GM18867 (cell line): Measurements from ENCODE around the gene DTX4.
"Not testable (repeated sequence)": the region's sequence is repeated elsewhere in the genome, so short reads cannot be mapped to it uniquely, and the experiment has no call there.

Source experiments
- ATAC-seq: cut with Tn5 transposase; IDR thresholded peaks from one replicate; pipeline ENCODE4 v1.9.1; 2021; ENCODE audit warnings: mild to moderate bottlenecking, moderate library complexity; ENCODE audit not compliant: unreplicated experiment

DTX4 gene

GRCh38 chr11:59171508-59172322, at the start of gene DTX4:
DTX4 (plus strand) TSS chr11:59172132; CDS start chr11:59172596, 464 bp downstream.
- peak; percentile 81 for ATAC-seq

GRCh38 chr11:59135648-59136461, 36.1 kb upstream of the DTX4 start:
- ATAC-seq = peak; percentile 96

DNA sequence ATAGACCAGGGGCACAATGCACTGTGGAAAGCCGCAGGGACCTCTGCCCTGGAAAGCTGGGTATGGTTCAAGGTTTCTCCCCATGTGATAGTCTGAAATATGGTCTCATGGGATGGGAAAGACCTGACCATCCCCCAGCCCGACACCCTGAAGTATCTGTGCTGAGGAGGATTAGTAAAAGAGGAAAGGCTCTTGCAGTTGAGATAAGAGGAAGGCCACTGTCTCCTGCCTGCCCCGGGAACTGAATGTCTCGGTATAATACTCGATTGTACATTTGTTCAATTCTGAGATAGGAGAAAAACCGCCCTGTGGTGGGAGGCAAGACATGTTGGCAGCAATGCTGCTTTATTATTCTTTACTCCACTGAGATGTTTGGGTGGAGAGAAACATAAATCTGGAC, 35.4 kb upstream of the DTX4 start:
- ATAC-seq = not testable (repeated sequence)

DNA sequence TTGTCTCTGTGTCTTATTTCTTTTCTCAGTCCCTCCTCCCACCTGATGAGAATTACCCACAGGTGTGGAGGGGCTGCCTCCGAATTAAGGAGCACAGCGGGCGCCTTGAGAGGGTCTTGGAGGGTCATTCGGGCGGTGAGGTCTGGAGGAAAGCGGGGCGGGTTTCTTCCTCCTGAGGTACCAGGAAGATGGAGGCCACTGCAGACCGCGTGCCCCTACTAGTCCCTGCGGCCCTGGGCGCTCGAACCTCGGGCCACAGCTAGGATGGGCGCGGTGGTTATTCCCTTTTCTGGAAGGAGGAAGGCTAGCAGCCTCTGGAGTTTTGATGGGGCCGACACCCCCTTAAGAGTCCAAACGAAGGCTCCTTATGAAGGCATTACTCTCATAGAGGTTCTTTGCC, 34.7 kb upstream of the DTX4 start:
- no peak for ATAC-seq

DNA sequence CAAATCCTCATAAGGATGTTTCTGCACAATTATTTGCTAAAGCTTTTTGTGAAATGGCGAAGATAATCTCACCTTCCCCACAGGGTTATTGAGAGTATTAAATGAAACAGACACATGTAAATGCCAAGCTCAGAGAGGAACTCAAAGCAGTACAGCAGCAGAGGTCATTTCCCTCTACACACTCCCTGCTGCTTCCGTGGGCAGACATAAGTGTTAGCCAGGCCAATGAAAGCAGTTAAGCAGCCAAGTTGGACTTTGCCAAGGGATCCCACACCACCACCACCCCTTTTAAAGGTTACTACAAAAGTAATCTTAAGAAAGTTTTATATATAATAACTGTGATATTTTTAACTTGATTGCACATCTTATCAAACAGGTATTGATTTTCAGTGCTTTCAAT, 33.3 kb upstream of the DTX4 start:
- ATAC-seq = no peak

GRCh38 chr11:59141191-59141590, 30.7 kb upstream of the DTX4 start:
- no peak for ATAC-seq

DNA sequence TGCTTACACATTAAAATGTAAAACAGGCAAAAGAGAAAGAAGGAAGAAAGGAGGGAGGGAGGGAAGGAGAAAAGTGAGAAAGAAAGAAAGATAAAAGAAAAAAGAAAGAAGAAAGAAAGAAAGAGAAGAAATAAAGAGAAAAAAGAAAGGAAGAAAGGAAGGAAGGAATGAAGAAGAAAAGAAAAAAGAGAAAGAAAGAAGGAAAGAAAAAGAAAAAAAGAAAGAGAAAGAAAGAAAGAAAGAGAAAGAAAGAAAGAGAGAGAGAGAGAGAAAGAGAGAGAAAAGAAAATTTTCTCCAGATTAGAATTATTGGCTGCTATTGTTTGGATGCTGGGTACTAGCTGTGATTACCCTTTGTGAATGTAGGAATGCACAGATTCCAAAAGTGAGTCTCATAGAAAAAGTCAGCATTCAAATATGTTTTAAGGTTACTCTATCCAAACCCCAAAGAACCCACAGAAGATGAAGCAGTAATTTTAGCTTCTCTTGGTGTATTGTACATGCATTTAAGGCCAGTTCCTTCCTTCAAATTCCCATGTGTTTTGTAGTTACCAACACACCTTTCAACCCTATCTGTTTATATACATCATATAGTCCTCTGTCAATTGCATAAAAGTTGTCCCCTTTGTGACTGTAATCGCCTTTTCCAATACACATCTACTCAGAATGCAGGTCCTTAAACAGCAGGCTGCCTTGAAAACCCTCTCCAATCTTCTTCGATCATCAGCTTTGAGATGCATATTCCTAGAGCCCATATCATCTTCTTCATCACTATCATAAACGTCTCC, 30.1 kb upstream of the DTX4 start:
- peak; percentile 0 for ATAC-seq

- peak; percentile 79 for ATAC-seq
Measured at GRCh38 chr11:59142530-59143507, 29.1 kb upstream of the DTX4 start, which contains the start of gene FAM111A. FAM111A (plus strand) TSS chr11:59142856; CDS start chr11:59148873, 6,017 bp downstream.

- ATAC-seq = no peak
Measured at GRCh38 chr11:59144096-59144495, 27.8 kb upstream of the DTX4 start.

DNA sequence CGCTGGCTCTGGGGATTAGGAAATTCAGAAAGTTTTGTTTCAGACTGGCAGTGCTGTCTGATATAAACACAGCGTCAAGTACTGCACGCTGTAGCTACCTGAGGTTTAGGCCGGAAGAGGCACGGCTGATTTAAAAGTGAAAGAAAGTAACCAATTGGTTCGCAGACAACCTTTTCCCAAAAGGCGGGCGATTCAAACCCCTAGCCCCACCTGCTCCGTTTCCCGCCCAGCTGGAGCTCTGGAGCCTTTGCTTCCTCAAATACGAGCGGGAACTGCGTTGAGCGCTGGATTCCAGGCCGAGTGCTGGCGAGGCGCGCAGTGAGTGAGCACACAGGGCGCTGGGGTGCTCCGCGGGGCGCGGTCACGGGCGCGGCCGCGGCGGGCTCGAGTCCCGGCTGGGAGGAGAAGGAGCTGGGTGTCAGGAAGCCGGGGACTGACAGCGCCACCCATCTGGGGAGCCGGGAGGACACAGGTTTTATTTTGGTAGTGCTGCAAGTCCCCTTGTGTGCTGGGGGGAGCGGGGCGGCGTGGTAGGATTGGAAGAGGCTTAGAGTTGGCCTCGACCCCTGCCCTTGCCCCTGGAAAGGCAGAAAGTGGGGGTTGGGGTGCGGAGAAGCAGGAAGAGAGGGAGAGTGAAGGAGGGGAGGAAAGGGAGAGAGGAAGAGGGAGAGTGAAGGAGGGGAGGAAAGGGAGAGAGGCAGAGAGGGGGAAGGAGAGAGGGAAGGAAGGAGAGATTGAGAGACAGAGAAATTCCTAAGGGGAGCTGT, 27.2 kb upstream of the DTX4 start:
- ATAC-seq = peak; percentile 56

GRCh38 chr11:59145534-59145933, 26.4 kb upstream of the DTX4 start:
- no peak for ATAC-seq

DNA sequence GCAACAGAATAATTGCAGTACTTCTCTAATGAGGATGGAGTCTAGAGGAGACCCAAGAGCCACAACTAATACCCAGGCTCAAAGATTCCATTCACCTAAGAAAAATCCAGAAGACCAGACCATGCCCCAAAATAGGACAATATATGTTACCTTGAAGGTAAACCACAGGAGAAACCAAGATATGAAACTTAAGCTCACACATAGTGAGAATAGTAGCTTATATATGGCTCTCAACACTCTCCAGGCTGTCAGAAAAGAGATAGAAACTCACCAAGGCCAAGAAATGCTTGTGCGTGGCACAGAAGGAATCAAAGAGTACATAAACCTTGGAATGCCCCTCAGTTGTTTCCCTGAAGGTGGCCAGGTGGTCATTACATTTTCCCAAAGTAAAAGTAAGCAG, 20.2 kb upstream of the DTX4 start:
- ATAC-seq = peak; percentile 69

DNA sequence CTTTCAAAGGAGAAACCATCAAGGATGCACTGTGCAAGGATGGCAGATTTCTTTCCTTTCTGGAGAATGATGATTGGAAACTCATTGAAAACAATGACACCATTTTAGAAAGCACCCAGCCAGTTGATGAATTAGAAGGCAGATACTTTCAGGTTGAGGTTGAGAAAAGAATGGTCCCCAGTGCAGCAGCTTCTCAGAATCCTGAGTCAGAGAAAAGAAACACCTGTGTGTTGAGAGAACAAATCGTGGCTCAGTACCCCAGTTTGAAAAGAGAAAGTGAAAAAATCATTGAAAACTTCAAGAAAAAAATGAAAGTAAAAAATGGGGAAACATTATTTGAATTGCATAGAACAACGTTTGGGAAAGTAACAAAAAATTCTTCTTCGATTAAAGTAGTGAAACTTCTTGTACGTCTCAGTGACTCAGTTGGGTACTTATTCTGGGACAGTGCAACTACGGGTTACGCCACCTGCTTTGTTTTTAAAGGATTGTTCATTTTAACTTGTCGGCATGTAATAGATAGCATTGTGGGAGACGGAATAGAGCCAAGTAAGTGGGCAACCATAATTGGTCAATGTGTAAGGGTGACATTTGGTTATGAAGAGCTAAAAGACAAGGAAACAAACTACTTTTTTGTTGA, 19.5 kb upstream of the DTX4 start:
- peak; percentile 91 for ATAC-seq

DNA sequence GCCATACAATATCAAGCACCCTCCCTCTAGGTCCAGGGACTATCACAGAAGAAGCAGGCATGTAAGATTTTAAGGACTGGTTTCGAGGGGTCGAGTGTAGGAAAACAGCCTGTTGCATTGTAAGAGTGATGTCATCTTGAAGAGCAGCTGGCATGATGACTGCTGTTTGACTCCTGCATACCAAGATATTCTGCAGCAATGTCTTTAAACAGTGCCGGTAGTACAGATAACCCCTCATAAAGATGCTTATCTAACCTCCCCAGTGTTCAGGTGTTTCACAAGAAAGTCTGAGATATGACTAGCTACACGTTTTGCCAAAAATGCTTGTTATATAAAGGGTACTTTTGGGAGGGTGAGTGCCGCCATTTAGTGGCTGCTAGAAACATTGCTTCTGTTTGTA, 17.3 kb upstream of the DTX4 start:
- ATAC-seq = no peak

DNA sequence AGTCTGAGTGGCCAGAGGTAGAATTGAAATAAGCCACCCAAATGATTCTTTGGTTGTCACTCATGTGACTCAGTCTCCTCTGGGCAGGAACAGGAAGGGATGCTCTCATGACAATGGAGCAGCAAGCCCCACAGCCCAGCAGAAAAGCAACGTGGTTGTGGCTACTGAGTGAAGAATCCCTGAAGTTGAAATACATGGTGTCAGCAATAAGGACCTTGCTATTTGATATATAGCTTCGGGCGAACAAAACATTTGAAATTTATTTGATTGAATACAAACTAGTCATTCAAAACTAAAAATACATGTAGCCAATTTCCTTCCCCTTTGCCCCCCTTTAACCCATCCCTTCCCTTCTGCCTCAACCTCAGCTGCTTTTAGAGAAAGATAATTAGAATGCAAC, 14.5 kb upstream of the DTX4 start:
- no peak for ATAC-seq

- peak; percentile 94 for ATAC-seq
Measured at GRCh38 chr11:59158206-59159068, 13.5 kb upstream of the DTX4 start.

GRCh38 chr11:59164028-59164427, 7.9 kb upstream of the DTX4 start:
- no peak for ATAC-seq
